ENCODE data around the gene FCRL2. TPM values are rescaled to one million over a fixed set of nuclear protein-coding genes. Genes with fewer than 3 reads are reported as not detected.

The FCRL2 gene, protein sequence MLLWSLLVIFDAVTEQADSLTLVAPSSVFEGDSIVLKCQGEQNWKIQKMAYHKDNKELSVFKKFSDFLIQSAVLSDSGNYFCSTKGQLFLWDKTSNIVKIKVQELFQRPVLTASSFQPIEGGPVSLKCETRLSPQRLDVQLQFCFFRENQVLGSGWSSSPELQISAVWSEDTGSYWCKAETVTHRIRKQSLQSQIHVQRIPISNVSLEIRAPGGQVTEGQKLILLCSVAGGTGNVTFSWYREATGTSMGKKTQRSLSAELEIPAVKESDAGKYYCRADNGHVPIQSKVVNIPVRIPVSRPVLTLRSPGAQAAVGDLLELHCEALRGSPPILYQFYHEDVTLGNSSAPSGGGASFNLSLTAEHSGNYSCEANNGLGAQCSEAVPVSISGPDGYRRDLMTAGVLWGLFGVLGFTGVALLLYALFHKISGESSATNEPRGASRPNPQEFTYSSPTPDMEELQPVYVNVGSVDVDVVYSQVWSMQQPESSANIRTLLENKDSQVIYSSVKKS
- not detected in 2 replicates for total RNA-seq

GRCh38 chr1:157776971-157777391, at the start of gene FCRL2:
FCRL2 (minus strand) TSS chr1:157777132; CDS start chr1:157777073, 59 bp downstream.

GRCh38 chr1:157819896-157820295, 43.0 kb upstream of the FCRL2 start, which contains the start of gene FCRL1:
FCRL1 (minus strand) TSS chr1:157820120; CDS start chr1:157820037, 83 bp downstream.

DNA sequence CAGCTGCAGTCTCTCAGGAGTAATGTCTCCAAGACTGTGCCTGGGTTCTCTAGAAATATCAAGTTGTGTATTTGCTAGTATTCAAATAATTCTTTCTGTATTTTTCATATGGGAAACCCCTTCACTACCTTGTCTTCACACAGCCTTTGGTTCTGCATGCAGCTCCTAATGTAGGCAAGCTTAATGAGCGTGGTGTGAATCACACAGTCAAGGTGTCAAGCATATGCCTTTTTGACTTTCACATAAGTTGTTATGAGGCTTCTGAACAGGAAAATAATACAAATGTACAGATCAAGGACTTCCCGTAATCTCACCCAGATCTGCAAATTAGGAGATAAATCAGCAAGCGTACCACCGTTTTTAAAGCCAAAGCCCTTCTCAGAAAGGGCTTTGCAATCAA, 76.2 kb downstream of the FCRL2 start, which contains the start of gene FCRL3:
FCRL3 (minus strand) TSS at position 38 of the 400 bp plus-strand sequence. CDS start 280 bp downstream, outside the sequence.

Other genes starting within 250 kb of the FCRL2 start
- not detected in 2 replicates for gene FCRL5, start 224.6 kb downstream of the FCRL2 start, total RNA-seq
- not detected in 2 replicates for gene FCRL4, start 179.0 kb downstream of the FCRL2 start, total RNA-seq
- gene FCRL3, start 76.4 kb downstream of the FCRL2 start, total RNA-seq, result not detected in 2 replicates
- gene FCRL1, start 43.0 kb upstream of the FCRL2 start, total RNA-seq, result not detected in 2 replicates
- gene CD5L, start 64.7 kb upstream of the FCRL2 start, total RNA-seq, result not detected in 2 replicates
- 63.5 and 73.5 TPM in 2 replicates for gene KIRREL1, start 216.5 kb upstream of the FCRL2 start, total RNA-seq

Measured in bronchial smooth muscle cell (primary cell).